KOPT-K1 (cell line): ENCODE measurements around the gene RLF.
"Not testable (repeated sequence)": the region's sequence is repeated elsewhere in the genome, so short reads cannot be mapped to it uniquely, and the experiment has no call there.

Source experiments
- H3K27ac ChIP-seq: fragments of 200-600 bp; sonication (generic); 2 replicates; pipeline ENCODE4 v1.5.1; 2016; ENCODE audit warnings: antibody characterized with exemption, mild to moderate bottlenecking, low read depth, low read length; ENCODE audit not compliant: poor library complexity, severe bottlenecking
- H3K36me3 ChIP-seq: fragments of 200-600 bp; sonication (generic); 2 replicates; pipeline ENCODE4 v1.5.1; 2017; ENCODE audit warnings: antibody characterized with exemption, mild to moderate bottlenecking, low read length, moderate library complexity; ENCODE audit not compliant: insufficient read depth
- H3K9me3 ChIP-seq: fragments of 200-600 bp; sonication (generic); 2 replicates; pipeline ENCODE4 v1.5.1; 2017; ENCODE audit warnings: antibody characterized with exemption, low read length, mild to moderate bottlenecking; ENCODE audit not compliant: insufficient read depth, poor library complexity, severe bottlenecking

Gene RLF

GRCh38 chr1:40194639-40195038 lies 33.5 kb downstream of the RLF start:
- H3K9me3 ChIP-seq, H3K27ac ChIP-seq: not testable (repeated sequence)
- peaks cover 92% of the 10 kb centered on the region for H3K36me3 ChIP-seq

GRCh38 chr1:40197656-40198055 lies 36.5 kb downstream of the RLF start:
- H3K27ac ChIP-seq: no peak overlapping the region
- H3K9me3 ChIP-seq: no peaks in the 10 kb centered on the region
- peaks cover 86% of the 10 kb centered on the region for H3K36me3 ChIP-seq

- Histone ChIP-seq H3K9me3 (no peaks in the 10 kb centered on the region), H3K27ac (no peak overlapping the region), H3K36me3 (peaks cover 87% of the 10 kb centered on the region)
Observed at GRCh38 chr1:40199126-40199525, 37.9 kb downstream of the RLF start.

GRCh38 chr1:40204856-40205255 lies 43.7 kb downstream of the RLF start:
- Histone ChIP-seq H3K27ac (no peak overlapping the region), H3K9me3 (no peaks in the 10 kb centered on the region), H3K36me3 (peaks cover 93% of the 10 kb centered on the region)

GRCh38 chr1:40210511-40211204 lies 49.5 kb downstream of the RLF start:
- no peaks in the 10 kb centered on the region for H3K9me3 ChIP-seq
- peaks cover 99% of the 10 kb centered on the region for H3K36me3 ChIP-seq
- no peak overlapping the region for H3K27ac ChIP-seq

- H3K27ac ChIP-seq: no peak overlapping the region
- H3K36me3 ChIP-seq: peaks cover 82% of the 10 kb centered on the region
- no peaks in the 10 kb centered on the region for H3K9me3 ChIP-seq
Observed at GRCh38 chr1:40218333-40218732, 57.1 kb downstream of the RLF start.

- H3K27ac ChIP-seq, H3K9me3 ChIP-seq: not testable (repeated sequence)
- peaks cover 83% of the 10 kb centered on the region for H3K36me3 ChIP-seq
Observed at GRCh38 chr1:40221471-40221905, 60.3 kb downstream of the RLF start.

GRCh38 chr1:40221977-40222772 lies 61.0 kb downstream of the RLF start:
- no peaks in the 10 kb centered on the region for H3K9me3 ChIP-seq
- peaks cover 82% of the 10 kb centered on the region for H3K36me3 ChIP-seq
- no peak overlapping the region for H3K27ac ChIP-seq

- no peaks in the 10 kb centered on the region for H3K9me3 ChIP-seq
- peaks cover 89% of the 10 kb centered on the region for H3K36me3 ChIP-seq
- no peak overlapping the region for H3K27ac ChIP-seq
Observed at GRCh38 chr1:40224040-40224439, 62.9 kb downstream of the RLF start.

- no peaks in the 10 kb centered on the region for H3K9me3 ChIP-seq
- H3K27ac ChIP-seq: no peak overlapping the region
- H3K36me3 ChIP-seq: peaks cover 93% of the 10 kb centered on the region
Observed at GRCh38 chr1:40226192-40226591, 65.0 kb downstream of the RLF start.

GRCh38 chr1:40232444-40232843 lies 71.3 kb downstream of the RLF start:
- Histone ChIP-seq H3K27ac (no peak overlapping the region), H3K9me3 (no peaks in the 10 kb centered on the region), H3K36me3 (peaks cover 99% of the 10 kb centered on the region)

- Histone ChIP-seq H3K27ac (no peak overlapping the region), H3K9me3 (no peaks in the 10 kb centered on the region), H3K36me3 (peaks cover 61% of the 10 kb centered on the region)
Observed at GRCh38 chr1:40239626-40240025, 78.4 kb downstream of the RLF start.

- Histone ChIP-seq H3K9me3 (no peaks in the 10 kb centered on the region), H3K27ac (no peak overlapping the region), H3K36me3 (peaks cover 53% of the 10 kb centered on the region)
Observed at GRCh38 chr1:40240390-40240789, 79.2 kb downstream of the RLF start.

- H3K36me3 ChIP-seq: peaks cover 43% of the 10 kb centered on the region
- H3K27ac ChIP-seq: peak overlapping the region; percentile 61
- no peaks in the 10 kb centered on the region for H3K9me3 ChIP-seq
Observed at GRCh38 chr1:40241362-40241761, 80.2 kb downstream of the RLF start.

- H3K9me3 ChIP-seq: no peaks in the 10 kb centered on the region
- no peak overlapping the region for H3K27ac ChIP-seq
- peaks cover 23% of the 10 kb centered on the region for H3K36me3 ChIP-seq
Observed at GRCh38 chr1:40243351-40243750, 82.2 kb downstream of the RLF start.
